MM.1S (cell line): Measurements from ENCODE around the gene KANK2.

Experiments used
- DNase-seq: peaks from one replicate; pipeline ENCODE4 v3.0.0-alpha.2; 2015
- H2AFZ ChIP-seq: fragments of 300-600 bp; sonication (generic); 2 replicates; pipeline ENCODE4 v1.6.0; 2016; ENCODE audit warnings: antibody characterized with exemption, low read length
- H3F3A ChIP-seq: fragments of 300-600 bp; sonication (generic); 2 replicates; pipeline ENCODE4 v1.6.1; 2016; ENCODE audit warnings: mild to moderate bottlenecking, antibody characterized with exemption, low read length, moderate library complexity, mixed read lengths; ENCODE audit not compliant: insufficient read depth
- H3K27ac ChIP-seq: fragments of 300-600 bp; sonication (generic); 2 replicates; pipeline ENCODE4 v1.5.1; 2016; ENCODE audit warnings: mild to moderate bottlenecking, low read length
- H3K27me3 ChIP-seq: fragments of 300-600 bp; sonication (generic); replicated peaks from 2 replicates; pipeline ENCODE4 v1.6.0; 2016; ENCODE audit warnings: low read length; ENCODE audit not compliant: insufficient read depth
- H3K36me3 ChIP-seq: fragments of 300-600 bp; sonication (generic); replicated peaks from 2 replicates; pipeline ENCODE4 v1.6.1; 2016; ENCODE audit warnings: mild to moderate bottlenecking, low read length, mixed read lengths; ENCODE audit not compliant: insufficient read depth
- H3K4me1 ChIP-seq: fragments of 300-600 bp; sonication (generic); 2 replicates; pipeline ENCODE4 v1.6.1; 2016; ENCODE audit warnings: low read length, mixed read lengths
- H3K4me2 ChIP-seq: fragments of 300-600 bp; sonication (generic); 2 replicates; pipeline ENCODE4 v1.6.0; 2016; ENCODE audit warnings: low read depth, low read length
- H3K4me3 ChIP-seq: fragments of 300-600 bp; sonication (generic); 2 replicates; pipeline ENCODE4 v1.5.1; 2016; ENCODE audit warnings: low read length, mixed read lengths
- H3K79me2 ChIP-seq: fragments of 300-600 bp; sonication (generic); 2 replicates; pipeline ENCODE4 v1.6.1; 2016; ENCODE audit warnings: mixed run types, low read length, mixed read lengths
- H3K9ac ChIP-seq: fragments of 300-600 bp; sonication (generic); 2 replicates; pipeline ENCODE4 v1.6.1; 2016; ENCODE audit warnings: low read length, mixed read lengths
- H3K9me2 ChIP-seq: fragments of 300-600 bp; sonication (generic); replicated peaks from 2 replicates; pipeline ENCODE4 v1.6.1; 2016; ENCODE audit warnings: mild to moderate bottlenecking, low read length, mixed read lengths; ENCODE audit not compliant: insufficient read depth
- H3K9me3 ChIP-seq: fragments of 300-600 bp; sonication (generic); replicated peaks from 2 replicates; pipeline ENCODE4 v1.6.1; 2016; ENCODE audit warnings: mild to moderate bottlenecking, low read length, mixed read lengths; ENCODE audit not compliant: insufficient read depth
- H4K20me1 ChIP-seq: fragments of 300-600 bp; sonication (generic); 2 replicates; pipeline ENCODE4 v1.6.1; 2016; ENCODE audit warnings: mild to moderate bottlenecking, low read length, moderate library complexity, mixed read lengths; ENCODE audit not compliant: insufficient read depth
- CTCF ChIP-seq: fragments of 300-600 bp; sonication (generic); IDR thresholded peaks from 2 replicates; pipeline ENCODE4 v1.5.1; 2016; ENCODE audit warnings: antibody characterized with exemption, low read length, mixed read lengths
- EZH2 ChIP-seq: fragments of 300-600 bp; sonication (generic); optimal IDR thresholded peaks from 2 replicates; pipeline ENCODE3; 2017; ENCODE audit warnings: low read depth, mild to moderate bottlenecking, antibody characterized with exemption, low read length, mixed read lengths
- EZH2phosphoT487 ChIP-seq: fragments of 300-600 bp; sonication (generic); IDR thresholded peaks from 2 replicates; pipeline ENCODE4 v1.6.1; 2018; ENCODE audit warnings: antibody characterized with exemption, low read length

The KANK2 gene

GRCh38 chr19:11198769-11199424 is 1.6 kb upstream of the KANK2 start:
- Histone ChIP-seq H3K9me3 (no peaks in the 10 kb centered on the region), H3K9ac (no peak overlapping the region), H3K9me2 (no peaks in the 10 kb centered on the region), H3K4me3 (no peak overlapping the region), H3K27me3 (no peaks in the 10 kb centered on the region), H2AFZ (no peak overlapping the region), H3K79me2 (0 out of 2 replicates have a peak, but pooled peaks cover 3% of the 10 kb centered on the region), H4K20me1 (no peaks in the 10 kb centered on the region), H3K36me3 (no peaks in the 10 kb centered on the region), H3K4me1 (0 out of 2 replicates have a peak, but pooled peaks cover 3% of the 10 kb centered on the region), H3K4me2 (no peak overlapping the region), H3F3A (peaks cover 5% of the 10 kb centered on the region; the same call in 1 of the 2 replicates), H3K27ac (no peak overlapping the region)
- TF ChIP-seq CTCF, result no peak
- no peak for TF ChIP-seq EZH2phosphoT487
- TF ChIP-seq EZH2, result no peak
- DNase-seq, result no peak

- H3K9ac ChIP-seq, result peak overlapping the region; percentile 54
- no peak for DNase-seq
- H3F3A ChIP-seq, result peaks cover 5% of the 10 kb centered on the region; the same call in 1 of the 2 replicates
- no peaks in the 10 kb centered on the region for H3K27me3 ChIP-seq
- no peak for TF ChIP-seq EZH2
- TF ChIP-seq EZH2phosphoT487, result no peak
- no peak; the same call in 1 of the 2 replicates for TF ChIP-seq CTCF
- 0 out of 2 replicates have a peak, but pooled peaks cover 3% of the 10 kb centered on the region for H3K79me2 ChIP-seq
- peak overlapping the region; percentile 57; the same call in 1 of the 2 replicates for H3K27ac ChIP-seq
- no peaks in the 10 kb centered on the region for H3K9me2 ChIP-seq
- no peaks in the 10 kb centered on the region for H3K9me3 ChIP-seq
- 0 out of 2 replicates have a peak, but pooled peaks cover 3% of the 10 kb centered on the region for H3K4me1 ChIP-seq
- no peaks in the 10 kb centered on the region for H3K36me3 ChIP-seq
- peak overlapping the region; percentile 79; the same call in 1 of the 2 replicates for H3K4me2 ChIP-seq
- H3K4me3 ChIP-seq, result peak overlapping the region; percentile 58
- peak overlapping the region; percentile 81 for H2AFZ ChIP-seq
- no peaks in the 10 kb centered on the region for H4K20me1 ChIP-seq
These were observed 810 bp upstream of the KANK2 start for GRCh38 chr19:11198175-11198534.

GRCh38 chr19:11196406-11197287 is 698 bp downstream of the KANK2 start:
- H3K4me2 ChIP-seq, result peak overlapping the region; percentile 98
- H3K4me1 ChIP-seq, result 0 out of 2 replicates have a peak, but pooled peaks cover 3% of the 10 kb centered on the region
- no peaks in the 10 kb centered on the region for H4K20me1 ChIP-seq
- 0 out of 2 replicates have a peak, but pooled peaks cover 3% of the 10 kb centered on the region for H3K79me2 ChIP-seq
- H3K4me3 ChIP-seq, result peak overlapping the region; percentile 85
- peak overlapping the region; percentile 85 for H2AFZ ChIP-seq
- H3F3A ChIP-seq, result peaks cover 5% of the 10 kb centered on the region; the same call in 1 of the 2 replicates
- H3K9me2 ChIP-seq, result no peaks in the 10 kb centered on the region
- H3K27ac ChIP-seq, result no peak overlapping the region
- H3K27me3 ChIP-seq, result no peaks in the 10 kb centered on the region
- DNase-seq, result no peak
- H3K9me3 ChIP-seq, result no peaks in the 10 kb centered on the region
- H3K36me3 ChIP-seq, result no peaks in the 10 kb centered on the region
- peak overlapping the region; percentile 79 for H3K9ac ChIP-seq
- TF ChIP-seq EZH2phosphoT487, result no peak
- TF ChIP-seq CTCF, result no peak
- TF ChIP-seq EZH2, result no peak
